ENCODE results near the gene RASAL1. TPM values are rescaled to one million over a fixed set of nuclear protein-coding genes. Genes with fewer than 3 reads are reported as not detected.

RASAL1 gene
- total RNA-seq, 1 experiment from 2014 or later: 4.4 TPM

- DNase-seq: no peak
- Histone ChIP-seq H3K36me3 (replicated peaks; ENCODE audit: control insufficient read depth, insufficient read depth, low read length) (no peaks in the 10 kb centered on the region), H3K4me3 (ENCODE audit: insufficient read depth, low read depth, low read length) (no peak overlapping the region), H3K27me3 (ENCODE audit: control insufficient read depth, insufficient read depth, low read length) (no peaks in the 10 kb centered on the region; the same call in 1 of the 2 replicates)
Observed at GRCh38 chr12:113064395-113065125, 71.0 kb downstream of the RASAL1 start.

- peak; percentile 28 for DNase-seq
- Histone ChIP-seq H3K4me3 (ENCODE audit: insufficient read depth, low read depth, low read length) (no peak overlapping the region), H3K36me3 (replicated peaks; ENCODE audit: control insufficient read depth, insufficient read depth, low read length) (no peaks in the 10 kb centered on the region), H3K27me3 (ENCODE audit: control insufficient read depth, insufficient read depth, low read length) (no peaks in the 10 kb centered on the region; the same call in 1 of the 2 replicates)
Observed at GRCh38 chr12:113063396-113064350, 71.9 kb downstream of the RASAL1 start.

GRCh38 chr12:113062502-113063395 is 72.8 kb downstream of the RASAL1 start:
- Histone ChIP-seq H3K4me3 (ENCODE audit: insufficient read depth, low read depth, low read length) (no peak overlapping the region), H3K36me3 (replicated peaks; ENCODE audit: control insufficient read depth, insufficient read depth, low read length) (no peaks in the 10 kb centered on the region), H3K27me3 (ENCODE audit: control insufficient read depth, insufficient read depth, low read length) (no peaks in the 10 kb centered on the region; the same call in none of the 2 replicates)
- peak; percentile 63 for DNase-seq

GRCh38 chr12:113061061-113061694 is 74.4 kb downstream of the RASAL1 start:
- Histone ChIP-seq H3K4me3 (ENCODE audit: insufficient read depth, low read depth, low read length) (no peak overlapping the region), H3K27me3 (ENCODE audit: control insufficient read depth, insufficient read depth, low read length) (peaks cover 13% of the 10 kb centered on the region), H3K36me3 (replicated peaks; ENCODE audit: control insufficient read depth, insufficient read depth, low read length) (no peaks in the 10 kb centered on the region)
- DNase-seq: peak; percentile 50

GRCh38 chr12:113060336-113060960 is 75.1 kb downstream of the RASAL1 start:
- no peaks in the 10 kb centered on the region for H3K36me3 ChIP-seq (replicated peaks; ENCODE audit: control insufficient read depth, insufficient read depth, low read length)
- no peak for DNase-seq
- H3K4me3 ChIP-seq (ENCODE audit: insufficient read depth, low read depth, low read length): no peak overlapping the region
- peaks cover 20% of the 10 kb centered on the region for H3K27me3 ChIP-seq (ENCODE audit: control insufficient read depth, insufficient read depth, low read length)

- DNase-seq: no peak
- Histone ChIP-seq H3K27me3 (ENCODE audit: control insufficient read depth, insufficient read depth, low read length) (peaks cover 27% of the 10 kb centered on the region), H3K36me3 (replicated peaks; ENCODE audit: control insufficient read depth, insufficient read depth, low read length) (no peaks in the 10 kb centered on the region), H3K4me3 (ENCODE audit: insufficient read depth, low read depth, low read length) (no peak overlapping the region)
Observed at GRCh38 chr12:113059071-113059595, 76.4 kb downstream of the RASAL1 start.

GRCh38 chr12:113058553-113058952 is 77.0 kb downstream of the RASAL1 start:
- no peaks in the 10 kb centered on the region for H3K36me3 ChIP-seq (replicated peaks; ENCODE audit: control insufficient read depth, insufficient read depth, low read length)
- DNase-seq: no peak
- H3K27me3 ChIP-seq (ENCODE audit: control insufficient read depth, insufficient read depth, low read length): peaks cover 27% of the 10 kb centered on the region
- no peak overlapping the region for H3K4me3 ChIP-seq (ENCODE audit: insufficient read depth, low read depth, low read length)

GRCh38 chr12:113057565-113058485 is 77.7 kb downstream of the RASAL1 start:
- Histone ChIP-seq H3K27me3 (ENCODE audit: control insufficient read depth, insufficient read depth, low read length) (peaks cover 27% of the 10 kb centered on the region), H3K4me3 (ENCODE audit: insufficient read depth, low read depth, low read length) (no peak overlapping the region; the same call in 1 of the 2 replicates), H3K36me3 (replicated peaks; ENCODE audit: control insufficient read depth, insufficient read depth, low read length) (no peaks in the 10 kb centered on the region)
- DNase-seq: peak; percentile 77

GRCh38 chr12:113056631-113057488 is 78.7 kb downstream of the RASAL1 start, which contains the start of gene DTX1:
TSS of gene DTX1 (plus strand) at chr12:113056730. CDS start at chr12:113058193, 1,463 bp downstream.
- peak; percentile 89 for DNase-seq
- Histone ChIP-seq H3K36me3 (replicated peaks; ENCODE audit: control insufficient read depth, insufficient read depth, low read length) (no peaks in the 10 kb centered on the region), H3K27me3 (ENCODE audit: control insufficient read depth, insufficient read depth, low read length) (peaks cover 27% of the 10 kb centered on the region), H3K4me3 (ENCODE audit: insufficient read depth, low read depth, low read length) (peak within 1 kb of the TSS; percentile 62)

GRCh38 chr12:113056381-113056630 is 79.3 kb downstream of the RASAL1 start:
- peak overlapping the region; percentile 62 for H3K4me3 ChIP-seq (ENCODE audit: insufficient read depth, low read depth, low read length)
- no peaks in the 10 kb centered on the region for H3K36me3 ChIP-seq (replicated peaks; ENCODE audit: control insufficient read depth, insufficient read depth, low read length)
- peaks cover 27% of the 10 kb centered on the region for H3K27me3 ChIP-seq (ENCODE audit: control insufficient read depth, insufficient read depth, low read length)
- no peak for DNase-seq

- peak overlapping the region; percentile 62; the same call in 1 of the 2 replicates for H3K4me3 ChIP-seq (ENCODE audit: insufficient read depth, low read depth, low read length)
- no peaks in the 10 kb centered on the region for H3K36me3 ChIP-seq (replicated peaks; ENCODE audit: control insufficient read depth, insufficient read depth, low read length)
- DNase-seq: peak; percentile 65
- H3K27me3 ChIP-seq (ENCODE audit: control insufficient read depth, insufficient read depth, low read length): peaks cover 27% of the 10 kb centered on the region
Observed at GRCh38 chr12:113055594-113056380, 79.8 kb downstream of the RASAL1 start.
